ENCODE measurements around the gene KIAA1958. TPM values are rescaled to one million over a fixed set of nuclear protein-coding genes. Genes with fewer than 3 reads are reported as not detected.

The KIAA1958 gene
- total RNA-seq, 1 donor from 2014 or later, result 10.7 TPM

GRCh38 chr9:112689161-112689740 lies 202.6 kb downstream of the KIAA1958 start:
- Mint-ChIP-seq H3K27ac (no peak overlapping the region), H3K4me1 (ENCODE audit: low read depth) (peaks cover 7% of the 10 kb centered on the region), H3K9me3 (no peaks in the 10 kb centered on the region), H3K4me3 (ENCODE audit: low read depth) (no peak overlapping the region), H3K27me3 (ENCODE audit: low read depth) (no peaks in the 10 kb centered on the region), H3K36me3 (ENCODE audit: low read depth) (peaks cover 81% of the 10 kb centered on the region)
- DNase-seq (ENCODE audit: low spot score), result no peak
- intact Hi-C loops (cut with micrococcal nuclease), result no loop called here

GRCh38 chr9:112694706-112695555 lies 208.3 kb downstream of the KIAA1958 start:
- H3K4me1 Mint-ChIP-seq (ENCODE audit: low read depth), result peaks cover 18% of the 10 kb centered on the region
- no peak overlapping the region for H3K4me3 Mint-ChIP-seq (ENCODE audit: low read depth)
- H3K36me3 Mint-ChIP-seq (ENCODE audit: low read depth), result peaks cover 64% of the 10 kb centered on the region
- H3K9me3 Mint-ChIP-seq, result no peaks in the 10 kb centered on the region
- intact Hi-C loops (cut with micrococcal nuclease), result no loop called here
- DNase-seq (ENCODE audit: low spot score), result no peak
- no peaks in the 10 kb centered on the region for H3K27me3 Mint-ChIP-seq (ENCODE audit: low read depth)
- H3K27ac Mint-ChIP-seq, result no peak overlapping the region

GRCh38 chr9:112696461-112696860 lies 209.8 kb downstream of the KIAA1958 start:
- no peaks in the 10 kb centered on the region for H3K27me3 Mint-ChIP-seq (ENCODE audit: low read depth)
- H3K4me1 Mint-ChIP-seq (ENCODE audit: low read depth), result peaks cover 15% of the 10 kb centered on the region
- H3K27ac Mint-ChIP-seq, result no peak overlapping the region
- DNase-seq (ENCODE audit: low spot score), result no peak
- no peaks in the 10 kb centered on the region for H3K9me3 Mint-ChIP-seq
- intact Hi-C loops (cut with micrococcal nuclease), result no loop called here
- no peak overlapping the region for H3K4me3 Mint-ChIP-seq (ENCODE audit: low read depth)
- H3K36me3 Mint-ChIP-seq (ENCODE audit: low read depth), result peaks cover 61% of the 10 kb centered on the region

GRCh38 chr9:112699230-112699629 lies 212.6 kb downstream of the KIAA1958 start:
- intact Hi-C loops (cut with micrococcal nuclease), result no loop called here
- Mint-ChIP-seq H3K27me3 (ENCODE audit: low read depth) (no peaks in the 10 kb centered on the region), H3K36me3 (ENCODE audit: low read depth) (peaks cover 46% of the 10 kb centered on the region), H3K4me1 (ENCODE audit: low read depth) (peaks cover 14% of the 10 kb centered on the region), H3K4me3 (ENCODE audit: low read depth) (no peak overlapping the region), H3K27ac (no peak overlapping the region), H3K9me3 (no peaks in the 10 kb centered on the region)
- DNase-seq (ENCODE audit: low spot score), result no peak

- H3K4me1 Mint-ChIP-seq (ENCODE audit: low read depth), result peaks cover 14% of the 10 kb centered on the region
- intact Hi-C loops (cut with micrococcal nuclease), result no loop called here
- H3K4me3 Mint-ChIP-seq (ENCODE audit: low read depth), result no peak overlapping the region
- peaks cover 42% of the 10 kb centered on the region for H3K36me3 Mint-ChIP-seq (ENCODE audit: low read depth)
- no peaks in the 10 kb centered on the region for H3K27me3 Mint-ChIP-seq (ENCODE audit: low read depth)
- no peak for DNase-seq (ENCODE audit: low spot score)
- no peak overlapping the region for H3K27ac Mint-ChIP-seq
- H3K9me3 Mint-ChIP-seq, result no peaks in the 10 kb centered on the region
Observed at GRCh38 chr9:112700085-112700484, 213.5 kb downstream of the KIAA1958 start.

- intact Hi-C loops (cut with micrococcal nuclease), result no loop called here
- no peak for DNase-seq (ENCODE audit: low spot score)
- Mint-ChIP-seq H3K4me3 (ENCODE audit: low read depth) (no peak overlapping the region), H3K9me3 (no peaks in the 10 kb centered on the region), H3K36me3 (ENCODE audit: low read depth) (peaks cover 37% of the 10 kb centered on the region), H3K4me1 (ENCODE audit: low read depth) (peaks cover 24% of the 10 kb centered on the region), H3K27me3 (ENCODE audit: low read depth) (no peaks in the 10 kb centered on the region), H3K27ac (no peak overlapping the region)
Observed at GRCh38 chr9:112703304-112703703, 216.7 kb downstream of the KIAA1958 start.

GRCh38 chr9:112705768-112706427 lies 219.3 kb downstream of the KIAA1958 start:
- intact Hi-C loops (cut with micrococcal nuclease), result no loop called here
- no peak overlapping the region for H3K27ac Mint-ChIP-seq
- no peaks in the 10 kb centered on the region for H3K9me3 Mint-ChIP-seq

GRCh38 chr9:112711050-112711689 lies 224.5 kb downstream of the KIAA1958 start:
- H3K4me1 Mint-ChIP-seq (ENCODE audit: low read depth), result peaks cover 34% of the 10 kb centered on the region
- intact Hi-C loops (cut with micrococcal nuclease), result loop anchor here (10.0 kb wide), 1 partner anchor 616 kb away; no protein-coding TSS in a partner anchor
- DNase-seq (ENCODE audit: low spot score), result no peak
- no peak overlapping the region for H3K27ac Mint-ChIP-seq
- H3K9me3 Mint-ChIP-seq, result peaks cover 9% of the 10 kb centered on the region
- H3K36me3 Mint-ChIP-seq (ENCODE audit: low read depth), result peaks cover 46% of the 10 kb centered on the region
- no peaks in the 10 kb centered on the region for H3K27me3 Mint-ChIP-seq (ENCODE audit: low read depth)
- H3K4me3 Mint-ChIP-seq (ENCODE audit: low read depth), result no peak overlapping the region

More at GRCh38 chr9:112705768-112706427, 219.3 kb downstream of the KIAA1958 start:
- DNase-seq (ENCODE audit: low spot score), result no peak
- peaks cover 41% of the 10 kb centered on the region for H3K36me3 Mint-ChIP-seq (ENCODE audit: low read depth)
- H3K4me3 Mint-ChIP-seq (ENCODE audit: low read depth), result no peak overlapping the region
- peaks cover 24% of the 10 kb centered on the region for H3K4me1 Mint-ChIP-seq (ENCODE audit: low read depth)
- no peaks in the 10 kb centered on the region for H3K27me3 Mint-ChIP-seq (ENCODE audit: low read depth)

GRCh38 chr9:112712678-112713077 lies 226.1 kb downstream of the KIAA1958 start:
- no peak overlapping the region for H3K27ac Mint-ChIP-seq
- peaks cover 43% of the 10 kb centered on the region for H3K36me3 Mint-ChIP-seq (ENCODE audit: low read depth)
- no peaks in the 10 kb centered on the region for H3K27me3 Mint-ChIP-seq (ENCODE audit: low read depth)
- H3K4me3 Mint-ChIP-seq (ENCODE audit: low read depth), result no peak overlapping the region
- no peak for DNase-seq (ENCODE audit: low spot score)
- H3K4me1 Mint-ChIP-seq (ENCODE audit: low read depth), result peaks cover 38% of the 10 kb centered on the region
- intact Hi-C loops (cut with micrococcal nuclease), result loop anchor here (10.0 kb wide), 1 partner anchor 618 kb away; no protein-coding TSS in a partner anchor
- peaks cover 9% of the 10 kb centered on the region for H3K9me3 Mint-ChIP-seq

- Mint-ChIP-seq H3K27me3 (ENCODE audit: low read depth) (no peaks in the 10 kb centered on the region), H3K27ac (peak within 1 kb of the TSS; percentile 97), H3K9me3 (peaks cover 3% of the 10 kb centered on the region), H3K4me1 (ENCODE audit: low read depth) (peaks cover 33% of the 10 kb centered on the region), H3K4me3 (ENCODE audit: low read depth) (peak within 1 kb of the TSS; percentile 91), H3K36me3 (ENCODE audit: low read depth) (peaks cover 16% of the 10 kb centered on the region)
- DNase-seq (ENCODE audit: low spot score), result peak; percentile 98
- intact Hi-C loops (cut with micrococcal nuclease), result loop anchor here (1.0 to 10.0 kb wide), 5 partner anchors 76 to 623 kb away; no protein-coding TSS in a partner anchor
Observed at GRCh38 chr9:112717661-112718331, 231.2 kb downstream of the KIAA1958 start, which contains the start of gene INIP. INIP (minus strand) TSS chr9:112718117; CDS start chr9:112716485, 1,632 bp downstream.

All from activated T-helper 2 cell treated with anti-CD3 and anti-CD28 coated beads, Interferon-gamma antibody, Interleukin-2, Interleukin-4, amounts not matched to agents 10 μg/mL and 5 μg/mL and 100 μg/mL, durations not matched to agents 14 hours and 24 hours and 36 hours (primary cell).